ENCODE data around the gene EZH2. TPM values are rescaled to one million over a fixed set of nuclear protein-coding genes. Genes with fewer than 3 reads are reported as not detected.
A peak's percentile ranks its signal among the peaks of the same experiment; 100 is the strongest.

The EZH2 gene
- total and polyA plus RNA-seq, 5 experiments from 2014 or later = 1.1 to 9.8 (median 2.8) TPM

DNA sequence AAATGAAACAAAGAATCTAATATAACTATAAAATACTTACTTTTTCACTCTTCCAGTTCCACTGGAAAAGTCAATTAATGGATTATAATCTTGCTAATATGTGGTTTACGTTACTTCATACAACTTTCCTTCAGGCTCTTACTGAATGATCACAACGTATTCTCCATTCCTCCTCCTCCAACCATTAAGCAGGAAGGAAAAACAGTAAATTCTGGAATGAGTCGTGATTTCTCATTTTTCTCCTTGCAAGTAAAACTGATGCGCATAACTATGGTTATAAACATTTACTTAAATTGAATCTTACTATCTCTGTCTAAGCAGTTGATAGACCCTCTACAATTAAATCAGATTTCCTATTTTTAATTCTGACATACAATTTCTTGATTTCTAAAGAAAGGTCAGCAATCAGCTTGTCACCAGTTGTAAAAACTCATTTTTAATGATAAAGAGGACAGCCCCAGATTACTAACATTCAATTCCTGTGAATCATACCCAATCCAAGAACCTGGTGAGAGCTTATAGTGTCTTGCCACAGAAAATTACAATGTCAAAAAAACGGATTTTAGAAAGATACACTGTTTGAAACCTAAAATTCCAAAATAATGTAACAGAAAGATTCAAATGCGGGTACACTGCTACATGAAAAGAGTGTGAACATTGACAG lies 64.3 kb downstream of the EZH2 start:
- Mint-ChIP-seq H3K27ac (no peak overlapping the region), H3K4me3 (no peak overlapping the region), H3K27me3 (no peaks in the 10 kb centered on the region), H3K9me3 (no peaks in the 10 kb centered on the region), H3K36me3 (peaks cover 0 to 27% (median 10%) of the 10 kb centered on the region in 3 donors), H3K4me1 (peaks cover 0 to 6% (median 1%) of the 10 kb centered on the region in 4 donors)
- no peak for DNase-seq
- POLR2A ChIA-PET = no interaction called here
- ATAC-seq = no peak

DNA sequence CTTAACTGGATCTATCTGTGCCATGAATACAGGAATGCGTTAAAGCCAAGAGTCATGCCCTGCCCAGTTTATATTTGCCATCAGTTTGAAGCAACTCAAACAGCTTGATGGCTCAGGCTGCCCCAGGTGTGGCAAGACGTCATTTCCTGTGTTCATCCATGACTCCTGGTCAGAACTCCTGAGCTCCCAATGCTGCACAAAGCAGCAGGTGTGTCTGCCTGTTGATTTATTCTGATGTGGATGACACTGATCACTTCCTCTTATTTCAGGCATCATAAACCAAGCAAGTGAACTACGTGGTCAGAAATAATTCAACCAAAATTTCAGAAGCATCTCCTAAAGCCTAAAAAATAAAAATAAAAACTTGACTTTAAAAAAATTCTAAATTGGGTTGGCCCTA lies 68.5 kb downstream of the EZH2 start:
- Mint-ChIP-seq H3K27ac (peak overlapping the region in 1 of 10 donors; percentile 65), H3K27me3 (no peaks in the 10 kb centered on the region), H3K4me1 (peaks cover 0 to 6% (median 0%) of the 10 kb centered on the region in 4 donors), H3K9me3 (no peaks in the 10 kb centered on the region), H3K4me3 (no peak overlapping the region), H3K36me3 (peaks cover 0 to 26% (median 7%) of the 10 kb centered on the region in 3 donors)
- ATAC-seq = no peak
- DNase-seq = no peak
- POLR2A ChIA-PET = no interaction called here

DNA sequence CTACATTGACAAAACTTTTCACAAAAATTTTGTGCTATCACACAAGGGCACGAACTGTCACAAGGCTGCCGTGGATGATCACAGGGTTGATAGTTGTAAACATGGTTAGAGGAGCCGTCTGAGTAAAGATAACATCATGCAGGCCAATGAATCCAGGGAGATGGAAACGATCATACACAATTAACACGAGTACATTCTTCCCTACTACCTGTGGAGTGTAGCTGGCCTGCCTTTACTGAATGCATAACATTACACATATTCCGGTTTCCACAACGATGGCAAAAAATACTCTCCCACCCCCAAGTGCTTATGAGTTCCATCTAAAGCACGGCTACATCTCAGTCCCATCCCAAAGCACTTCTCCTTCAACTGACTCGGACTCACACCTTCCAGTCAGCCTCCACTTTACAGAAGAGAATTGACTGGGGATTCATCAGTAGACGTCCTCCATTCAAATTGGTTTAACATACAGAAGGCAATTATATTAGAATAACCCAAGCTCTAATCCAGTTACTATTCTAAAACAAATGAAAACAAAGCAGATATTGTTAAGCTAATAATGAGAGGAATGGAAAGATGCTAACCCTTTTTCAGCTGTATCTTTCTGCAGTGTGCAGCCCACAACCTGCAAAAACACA lies 69.0 kb downstream of the EZH2 start:
- POLR2A ChIA-PET = no interaction called here
- no peaks in the 10 kb centered on the region for H3K9me3 Mint-ChIP-seq
- H3K27me3 Mint-ChIP-seq = no peaks in the 10 kb centered on the region
- no peak overlapping the region for H3K4me3 Mint-ChIP-seq
- DNase-seq = no peak
- H3K36me3 Mint-ChIP-seq = peaks cover 3 to 29% (median 9%) of the 10 kb centered on the region in 3 donors
- peaks cover 0 to 6% (median 0%) of the 10 kb centered on the region in 4 donors for H3K4me1 Mint-ChIP-seq
- no peak for ATAC-seq
- H3K27ac Mint-ChIP-seq = peak overlapping the region in 2 of 10 donors; percentile 58 to 65

DNA sequence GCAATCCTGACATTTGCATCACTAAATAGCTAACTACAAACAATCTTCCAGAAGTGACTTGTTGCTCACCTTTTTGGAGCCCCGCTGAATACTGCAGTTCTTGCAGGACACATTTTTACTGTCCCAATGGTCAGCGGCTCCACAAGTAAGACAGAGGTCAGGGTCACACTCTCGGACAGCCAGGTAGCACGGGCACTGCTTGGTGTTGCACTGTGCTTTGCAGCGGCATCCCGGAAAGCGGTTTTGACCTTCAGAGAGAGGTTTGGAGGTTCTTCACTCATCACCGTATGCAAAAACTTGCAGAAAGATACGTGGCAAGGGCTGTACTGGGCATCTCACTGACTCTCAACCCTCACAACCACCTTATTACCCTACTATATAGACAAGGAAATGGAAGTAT lies 70.2 kb downstream of the EZH2 start:
- POLR2A ChIA-PET = no interaction called here
- H3K4me1 Mint-ChIP-seq = peaks cover 0 to 6% (median 0%) of the 10 kb centered on the region in 4 donors
- H3K4me3 Mint-ChIP-seq = no peak overlapping the region
- peaks cover 4 to 31% (median 9%) of the 10 kb centered on the region in 3 donors for H3K36me3 Mint-ChIP-seq
- ATAC-seq (no peak), DNase-seq (no peak)
- no peaks in the 10 kb centered on the region for H3K9me3 Mint-ChIP-seq
- no peak overlapping the region for H3K27ac Mint-ChIP-seq
- H3K27me3 Mint-ChIP-seq = no peaks in the 10 kb centered on the region

DNA sequence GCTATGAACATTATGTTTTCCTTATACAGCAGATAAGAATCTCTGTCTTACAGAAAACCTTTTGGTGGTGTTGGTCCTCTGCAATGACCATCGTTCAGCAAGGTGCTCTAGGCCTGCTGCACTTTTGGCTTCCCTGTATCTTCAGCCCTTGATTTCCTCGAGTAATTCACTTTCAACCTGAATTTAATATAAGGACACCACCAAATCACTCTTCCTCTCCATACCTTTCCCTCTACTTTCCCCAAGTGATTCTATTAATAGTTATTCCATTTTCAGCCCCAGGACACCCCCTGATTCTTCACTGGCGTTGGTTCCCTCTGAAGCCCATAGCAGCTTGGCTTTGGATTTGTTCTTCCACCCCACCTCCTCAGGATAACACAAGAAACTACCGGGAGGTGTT lies 72.2 kb downstream of the EZH2 start:
- ATAC-seq = no peak
- POLR2A ChIA-PET = no interaction called here

DNA sequence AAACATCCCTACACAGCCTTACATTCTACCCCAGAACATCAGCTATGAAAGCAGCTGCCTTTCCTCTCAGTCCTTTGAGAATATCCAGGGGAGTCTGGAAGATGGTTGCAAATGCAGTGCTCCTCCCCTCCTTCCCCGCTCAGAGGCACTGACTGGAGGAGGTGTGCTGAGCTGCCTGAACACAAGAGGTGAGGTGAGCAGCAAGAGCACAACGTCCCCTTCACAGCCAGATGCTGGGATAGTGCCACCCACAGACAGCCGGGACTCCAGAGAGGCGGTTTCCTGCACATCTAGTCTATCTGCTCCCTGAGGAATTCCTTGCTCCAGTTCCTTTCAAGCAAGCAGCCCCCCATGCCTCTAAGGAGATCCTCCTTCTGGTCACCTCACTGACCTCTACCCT lies 74.2 kb downstream of the EZH2 start:
- no peaks in the 10 kb centered on the region for H3K4me1 Mint-ChIP-seq
- no peak overlapping the region for H3K4me3 Mint-ChIP-seq
- H3K27ac Mint-ChIP-seq = peak overlapping the region in 3 of 10 donors; percentile 1 to 44 (median 9)
- POLR2A ChIA-PET = no interaction called here
- no peak for DNase-seq
- H3K9me3 Mint-ChIP-seq = no peaks in the 10 kb centered on the region
- ATAC-seq = no peak
- H3K36me3 Mint-ChIP-seq = peaks cover 2 to 41% (median 4%) of the 10 kb centered on the region in 3 donors
- H3K27me3 Mint-ChIP-seq = no peaks in the 10 kb centered on the region

More for the DNA sequence above, 72.2 kb downstream of the EZH2 start:
- Mint-ChIP-seq H3K9me3 (no peaks in the 10 kb centered on the region), H3K36me3 (peaks cover 2 to 31% (median 4%) of the 10 kb centered on the region in 3 donors), H3K27me3 (no peaks in the 10 kb centered on the region), H3K27ac (peak overlapping the region in 4 of 10 donors; percentile 1 to 47 (median 31)), H3K4me1 (peaks cover 0 to 6% (median 0%) of the 10 kb centered on the region in 4 donors), H3K4me3 (no peak overlapping the region)
- no peak for DNase-seq

DNA sequence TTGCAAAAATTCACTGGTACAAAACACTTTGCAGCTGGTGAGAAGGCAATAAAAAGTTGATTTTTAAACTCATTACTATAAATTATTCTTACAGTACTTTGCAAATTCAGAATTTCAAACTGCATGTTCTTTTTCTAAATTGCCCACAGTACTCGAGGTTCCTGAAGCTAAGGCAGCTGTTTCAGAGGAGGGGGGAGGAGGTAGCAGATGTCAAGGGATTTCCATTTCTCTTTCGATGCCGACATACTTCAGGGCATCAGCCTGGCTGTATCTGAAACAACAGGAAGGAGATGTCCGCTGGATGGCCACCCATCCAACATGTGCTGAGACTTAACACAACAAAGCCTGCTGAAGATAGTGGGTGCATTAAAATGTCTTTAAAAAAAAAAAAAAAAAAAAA lies 76.7 kb downstream of the EZH2 start:
- POLR2A ChIA-PET = no interaction called here
- H3K4me1 Mint-ChIP-seq = no peaks in the 10 kb centered on the region

DNA sequence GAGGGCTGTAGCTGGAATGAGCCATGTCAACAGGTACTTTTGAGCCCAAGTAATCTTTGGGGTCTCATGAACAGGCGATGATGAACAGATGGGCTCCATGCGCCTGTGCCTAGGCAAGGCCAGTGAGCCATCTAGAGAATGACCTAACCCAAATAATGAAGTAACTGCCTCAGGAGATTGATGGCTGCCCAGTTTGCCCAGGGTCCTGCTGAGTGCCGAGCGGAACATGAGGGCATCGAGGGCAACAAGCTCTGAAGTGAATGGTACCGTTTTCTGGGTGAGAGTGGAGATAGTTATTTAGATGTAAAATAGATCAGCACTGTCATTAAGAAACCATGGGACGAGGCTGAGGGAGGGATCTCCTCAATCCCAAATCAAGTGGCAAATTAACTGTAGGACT lies 77.9 kb downstream of the EZH2 start:
- no peaks in the 10 kb centered on the region for H3K9me3 Mint-ChIP-seq
- H3K36me3 Mint-ChIP-seq = peaks cover 4 to 49% (median 12%) of the 10 kb centered on the region in 3 donors
- peaks cover 0 to 2% (median 0%) of the 10 kb centered on the region in 4 donors for H3K4me1 Mint-ChIP-seq
- POLR2A ChIA-PET = interaction anchor here (0.7 kb wide), 1 partner anchor 127 kb away, joined by 4 read pairs; no protein-coding TSS in a partner anchor
- H3K4me3 Mint-ChIP-seq = no peak overlapping the region
- no peaks in the 10 kb centered on the region for H3K27me3 Mint-ChIP-seq
- no peak for DNase-seq
- no peak for ATAC-seq
- no peak overlapping the region for H3K27ac Mint-ChIP-seq

More for the DNA sequence above, 76.7 kb downstream of the EZH2 start:
- Mint-ChIP-seq H3K4me3 (no peak overlapping the region), H3K36me3 (peaks cover 2 to 39% (median 4%) of the 10 kb centered on the region in 3 donors), H3K27ac (peak overlapping the region in 1 of 10 donors; percentile 57), H3K9me3 (no peaks in the 10 kb centered on the region), H3K27me3 (no peaks in the 10 kb centered on the region)
- DNase-seq (no peak), ATAC-seq (no peak)

DNA sequence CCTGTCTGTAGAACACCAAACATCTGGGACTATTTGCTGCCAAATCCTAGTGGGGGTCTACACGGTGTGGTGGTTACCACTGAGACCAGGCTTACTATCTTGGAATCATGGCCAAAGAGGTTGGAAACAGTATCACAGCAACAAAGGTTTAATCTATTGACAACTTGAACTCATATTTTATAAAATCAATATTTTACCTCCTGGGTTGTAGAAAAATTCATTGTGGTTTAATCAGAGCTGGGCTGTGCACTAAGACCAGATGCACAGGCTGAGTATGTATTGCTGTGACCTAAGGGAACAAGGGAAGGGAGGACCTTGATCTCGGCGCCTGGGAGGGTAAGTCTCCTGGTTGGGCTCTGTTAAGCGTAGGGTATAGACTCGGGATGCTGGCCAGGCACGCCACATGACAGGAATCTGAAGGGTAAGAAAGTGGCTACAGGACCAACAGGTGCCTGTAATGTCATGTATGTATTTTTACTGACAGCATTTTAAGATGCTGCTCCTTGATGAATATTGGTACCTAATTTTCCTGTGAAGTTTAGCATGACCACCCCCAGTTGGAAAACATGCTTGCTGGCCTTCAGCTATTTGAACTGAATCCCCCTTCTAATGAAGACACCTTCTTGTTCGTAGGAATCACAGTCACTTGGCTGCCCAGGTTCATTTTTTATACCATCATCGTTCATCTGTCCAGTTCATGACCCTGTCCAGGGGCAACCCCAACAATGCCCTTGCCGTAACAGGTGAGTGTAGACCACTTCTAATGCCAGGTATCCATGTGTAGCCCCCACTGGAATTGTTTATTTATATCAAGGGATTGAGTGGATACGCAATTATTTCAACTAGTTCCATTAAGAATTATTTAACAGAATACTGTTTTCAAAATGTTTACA lies 79.5 kb downstream of the EZH2 start:
- peaks cover 7 to 56% (median 23%) of the 10 kb centered on the region in 3 donors for H3K36me3 Mint-ChIP-seq
- H3K4me3 Mint-ChIP-seq = no peak overlapping the region
- DNase-seq (no peak), ATAC-seq (no peak)
- no peaks in the 10 kb centered on the region for H3K27me3 Mint-ChIP-seq
- POLR2A ChIA-PET = interaction anchor here (0.7 kb wide), 1 partner anchor 105 kb away, joined by 4 read pairs; no protein-coding TSS in a partner anchor
- H3K9me3 Mint-ChIP-seq = no peaks in the 10 kb centered on the region
- H3K27ac Mint-ChIP-seq = no peak overlapping the region
- H3K4me1 Mint-ChIP-seq = peaks cover 0 to 2% (median 0%) of the 10 kb centered on the region in 4 donors

DNA sequence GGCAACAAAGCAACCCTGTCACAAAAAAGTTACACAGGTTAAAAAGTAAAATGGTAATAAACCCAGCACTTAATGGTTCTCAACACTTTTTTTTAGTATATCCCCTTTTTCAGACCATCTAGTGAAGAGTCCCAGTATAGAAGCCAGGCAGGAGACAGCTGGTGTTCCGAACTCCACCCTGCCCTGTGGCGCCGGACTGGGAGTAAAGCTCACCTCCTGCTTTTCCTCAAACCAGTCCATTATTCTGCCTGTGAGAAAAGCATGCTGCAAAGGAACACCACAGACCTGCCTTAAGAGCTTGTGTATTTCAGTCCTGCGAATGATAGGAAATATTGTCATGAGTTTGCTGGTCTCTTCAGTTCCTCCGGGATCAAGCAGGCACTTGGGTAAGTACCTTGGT lies 81.0 kb downstream of the EZH2 start:
- no peaks in the 10 kb centered on the region for H3K9me3 Mint-ChIP-seq
- no peak for ATAC-seq
- peaks cover 7 to 64% (median 30%) of the 10 kb centered on the region in 3 donors for H3K36me3 Mint-ChIP-seq
- POLR2A ChIA-PET = no interaction called here
- H3K27ac Mint-ChIP-seq = peak overlapping the region in 1 of 10 donors; percentile 63
- H3K27me3 Mint-ChIP-seq = no peaks in the 10 kb centered on the region
- H3K4me3 Mint-ChIP-seq = peak overlapping the region in 1 of 10 donors; percentile 17
- H3K4me1 Mint-ChIP-seq = peaks cover 0 to 2% (median 0%) of the 10 kb centered on the region in 4 donors
- no peak for DNase-seq

DNA sequence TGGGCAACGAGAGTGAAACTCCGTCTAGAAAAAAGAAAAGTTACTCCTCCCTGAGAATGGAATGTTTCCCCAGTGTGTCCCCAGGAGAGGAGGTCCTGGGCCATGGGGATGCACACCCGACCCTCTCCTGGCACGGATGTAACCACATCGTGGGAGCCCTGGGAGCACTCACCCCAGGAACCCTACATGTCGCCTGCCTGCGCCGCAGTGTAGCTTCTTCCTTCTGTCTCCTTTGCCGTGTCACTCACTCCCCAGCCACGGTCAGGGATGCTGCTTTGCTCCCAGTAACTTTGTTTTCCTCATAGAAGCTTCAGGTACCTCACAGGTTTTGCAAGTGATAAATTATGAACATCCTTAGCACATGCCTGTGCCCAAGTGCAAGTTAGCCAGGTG lies 82.0 kb downstream of the EZH2 start:
- Mint-ChIP-seq H3K27ac (peak overlapping the region in 2 of 10 donors; percentile 1 to 29), H3K4me1 (peaks cover 0 to 2% (median 0%) of the 10 kb centered on the region in 4 donors), H3K36me3 (peaks cover 7 to 68% (median 30%) of the 10 kb centered on the region in 3 donors), H3K27me3 (no peaks in the 10 kb centered on the region), H3K4me3 (no peak overlapping the region), H3K9me3 (no peaks in the 10 kb centered on the region)
- DNase-seq = no peak
- POLR2A ChIA-PET = no interaction called here
- ATAC-seq = no peak

DNA sequence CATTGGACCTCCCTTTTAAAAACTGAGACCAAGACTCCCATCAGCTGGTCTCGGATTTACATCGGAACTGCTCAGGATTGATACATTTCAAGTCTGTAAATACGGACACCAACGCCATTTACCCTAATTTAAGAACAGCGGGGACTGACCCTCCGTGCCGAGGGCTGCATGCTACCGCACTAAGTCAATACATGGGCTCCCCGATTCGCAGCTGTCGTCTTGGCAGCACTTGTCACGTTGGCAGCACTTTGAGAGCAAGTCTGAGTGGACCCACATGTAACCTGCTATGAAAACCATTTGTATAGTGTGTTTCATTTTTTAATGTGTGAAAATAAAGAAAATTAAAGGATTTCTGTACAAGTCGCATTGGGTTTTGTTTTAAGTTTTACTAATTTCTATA lies 83.4 kb downstream of the EZH2 start:
- H3K4me1 Mint-ChIP-seq = peaks cover 0 to 4% (median 1%) of the 10 kb centered on the region in 4 donors
- POLR2A ChIA-PET = no interaction called here
- H3K36me3 Mint-ChIP-seq = peaks cover 7 to 71% (median 30%) of the 10 kb centered on the region in 3 donors
- no peaks in the 10 kb centered on the region for H3K27me3 Mint-ChIP-seq
- ATAC-seq = no peak
- H3K27ac Mint-ChIP-seq = no peak overlapping the region
- no peaks in the 10 kb centered on the region for H3K9me3 Mint-ChIP-seq
- H3K4me3 Mint-ChIP-seq = no peak overlapping the region
- DNase-seq = no peak
